ENCODE results near the gene RBP3. TPM values are rescaled to one million over a fixed set of nuclear protein-coding genes. Genes with fewer than 3 reads are reported as not detected.

Gene RBP3
- total RNA-seq, 2 experiments from 2014 or later: not detected

DNA sequence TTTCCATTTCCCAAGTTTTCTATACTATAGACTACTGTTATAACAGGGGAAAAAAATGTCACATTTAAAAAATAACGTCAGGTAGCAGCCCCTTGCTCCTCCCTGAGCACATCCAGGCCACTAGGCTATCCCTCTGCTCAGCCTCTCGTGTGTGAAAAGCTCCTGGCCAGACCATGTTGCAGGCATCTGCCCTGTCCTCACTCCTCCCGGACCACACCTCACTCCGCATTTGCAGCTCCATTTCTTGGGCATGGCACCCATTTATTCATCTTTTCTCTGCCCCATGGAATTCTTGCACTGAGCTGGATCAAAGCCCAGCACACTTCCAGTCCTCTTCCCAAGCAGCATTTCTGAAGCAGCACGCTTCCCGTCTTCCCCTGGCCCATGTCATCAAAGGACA lies 27.4 kb upstream of the RBP3 start:
- H3K4me1 Mint-ChIP-seq (ENCODE audit: low read depth): no peaks in the 10 kb centered on the region
- peaks cover 8% of the 10 kb centered on the region for H3K27me3 Mint-ChIP-seq (ENCODE audit: low read depth)
- POLR2A ChIA-PET: no interaction called here
- no peak overlapping the region for H3K27ac Mint-ChIP-seq
- CTCF ChIA-PET: no interaction called here
- DNase-seq: no peak
- H3K36me3 Mint-ChIP-seq (ENCODE audit: low read depth): no peaks in the 10 kb centered on the region
- H3K9me3 Mint-ChIP-seq (ENCODE audit: insufficient read depth): no peaks in the 10 kb centered on the region
- H3K4me3 Mint-ChIP-seq: no peak overlapping the region
- no peak for ATAC-seq

DNA sequence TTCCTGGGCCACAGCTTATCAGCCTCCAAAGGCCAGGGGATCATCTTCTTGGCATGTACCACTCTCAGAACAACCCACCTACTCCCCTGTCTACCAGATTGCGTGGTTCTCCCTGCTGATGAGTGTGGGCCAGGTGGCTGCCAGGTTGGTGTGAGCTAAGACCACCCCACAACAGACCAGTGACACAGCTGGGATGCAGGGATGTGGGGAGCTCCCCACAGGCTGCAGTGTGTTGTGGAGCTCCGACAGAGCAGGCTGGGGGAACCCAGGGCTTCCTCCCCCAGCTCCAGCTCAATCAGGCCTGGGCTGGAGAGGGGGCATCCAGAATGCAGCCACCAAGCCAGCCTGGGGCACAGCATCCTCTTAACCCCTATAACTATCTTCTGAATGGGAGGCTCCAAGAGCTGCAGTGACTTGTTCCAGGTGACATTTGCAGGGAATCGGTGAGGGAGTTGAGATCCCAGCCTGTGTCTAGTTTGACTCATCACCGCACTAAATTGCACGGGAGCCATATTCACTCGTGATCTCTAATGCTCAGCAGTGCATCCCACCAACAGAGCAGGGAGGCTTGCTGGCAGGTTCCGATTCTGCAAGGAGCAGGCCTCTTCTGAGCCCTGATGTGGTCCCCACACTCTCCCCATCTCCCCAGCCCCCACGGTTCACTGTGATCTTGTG lies 26.5 kb upstream of the RBP3 start:
- ATAC-seq (no peak), DNase-seq (no peak)
- peaks cover 8% of the 10 kb centered on the region for H3K27me3 Mint-ChIP-seq (ENCODE audit: low read depth)
- H3K4me3 Mint-ChIP-seq: no peak overlapping the region
- POLR2A ChIA-PET: no interaction called here
- no peaks in the 10 kb centered on the region for H3K4me1 Mint-ChIP-seq (ENCODE audit: low read depth)
- no peaks in the 10 kb centered on the region for H3K36me3 Mint-ChIP-seq (ENCODE audit: low read depth)
- H3K27ac Mint-ChIP-seq: no peak overlapping the region
- no peaks in the 10 kb centered on the region for H3K9me3 Mint-ChIP-seq (ENCODE audit: insufficient read depth)
- CTCF ChIA-PET: no interaction called here

DNA sequence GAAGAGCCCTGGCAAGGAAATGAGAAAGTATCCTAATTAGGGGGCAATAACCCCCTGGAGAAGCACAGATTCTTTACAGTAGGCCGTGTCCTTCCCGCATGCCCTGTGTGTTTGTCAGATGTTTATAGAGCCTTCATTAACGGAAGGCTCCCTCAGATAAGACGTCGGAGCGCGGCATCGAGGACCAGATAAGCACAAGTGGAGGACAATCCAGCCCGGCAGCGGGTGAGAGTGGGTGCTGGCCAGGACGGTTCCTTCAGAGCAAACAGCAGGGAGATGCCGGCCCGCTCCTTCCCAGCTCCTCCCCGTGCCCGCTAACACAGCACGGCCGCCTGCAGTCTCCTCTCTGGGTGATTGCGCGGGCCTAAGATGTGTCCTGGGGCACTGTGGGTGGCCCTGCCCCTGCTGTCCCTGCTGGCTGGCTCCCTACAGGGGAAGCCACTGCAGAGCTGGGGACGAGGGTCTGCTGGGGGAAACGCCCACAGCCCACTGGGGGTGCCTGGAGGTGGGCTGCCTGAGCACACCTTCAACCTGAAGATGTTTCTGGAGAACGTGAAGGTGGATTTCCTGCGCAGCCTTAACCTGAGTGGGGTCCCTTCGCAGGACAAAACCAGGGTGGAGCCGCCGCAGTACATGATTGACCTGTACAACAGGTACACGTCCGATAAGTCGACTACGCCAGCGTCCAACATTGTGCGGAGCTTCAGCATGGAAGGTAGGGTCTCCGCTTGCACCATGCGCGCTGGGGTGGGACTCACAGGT lies 25.7 kb upstream of the RBP3 start, which contains the start of gene GDF2:
Gene GDF2, plus strand, starts transcription at position 155 of the 762 bp plus-strand sequence. Its CDS starts 215 bp downstream, at position 370.
- H3K27ac Mint-ChIP-seq: no peak within 1 kb of the TSS
- H3K4me1 Mint-ChIP-seq (ENCODE audit: low read depth): no peaks in the 10 kb centered on the region
- H3K36me3 Mint-ChIP-seq (ENCODE audit: low read depth): no peaks in the 10 kb centered on the region
- H3K9me3 Mint-ChIP-seq (ENCODE audit: insufficient read depth): no peaks in the 10 kb centered on the region
- CTCF ChIA-PET: interaction anchor here (1.5 kb wide), 2 partner anchors 11 to 298 kb away, joined by 4 read pairs; no protein-coding TSS in a partner anchor
- POLR2A ChIA-PET: no interaction called here
- peaks cover 8% of the 10 kb centered on the region for H3K27me3 Mint-ChIP-seq (ENCODE audit: low read depth)
- no peak within 1 kb of the TSS for H3K4me3 Mint-ChIP-seq
- ATAC-seq: no peak
- no peak for DNase-seq

DNA sequence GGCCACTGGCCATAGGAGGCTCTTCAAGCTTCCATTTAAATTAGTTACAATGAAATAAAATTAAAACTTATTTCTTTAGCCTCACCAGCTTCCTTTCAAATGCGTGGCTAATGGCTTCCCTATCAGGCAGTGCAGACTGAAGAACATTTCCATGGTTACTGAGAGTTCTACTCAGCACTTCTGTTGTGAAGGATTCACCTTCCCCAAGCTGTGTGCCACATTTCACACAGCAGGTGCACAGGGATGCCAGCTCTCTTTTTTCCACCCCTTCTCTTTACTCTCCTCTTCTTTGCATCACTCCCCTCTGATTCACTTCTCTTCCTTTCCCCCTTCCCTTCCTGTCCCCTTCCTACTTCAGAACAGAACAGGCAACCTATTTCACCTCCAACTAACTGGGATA lies 25.1 kb upstream of the RBP3 start:
- ChIA-PET POLR2A (no interaction called here), CTCF (interaction anchor here (0.7 to 1.8 kb wide), 4 partner anchors 11 to 299 kb away, joined by 4 to 8 read pairs (median 4); no protein-coding TSS in a partner anchor)
- no peaks in the 10 kb centered on the region for H3K9me3 Mint-ChIP-seq (ENCODE audit: insufficient read depth)
- no peaks in the 10 kb centered on the region for H3K36me3 Mint-ChIP-seq (ENCODE audit: low read depth)
- no peaks in the 10 kb centered on the region for H3K4me1 Mint-ChIP-seq (ENCODE audit: low read depth)
- DNase-seq (no peak), ATAC-seq (no peak)
- no peak overlapping the region for H3K27ac Mint-ChIP-seq
- H3K27me3 Mint-ChIP-seq (ENCODE audit: low read depth): peaks cover 8% of the 10 kb centered on the region
- no peak overlapping the region for H3K4me3 Mint-ChIP-seq

DNA sequence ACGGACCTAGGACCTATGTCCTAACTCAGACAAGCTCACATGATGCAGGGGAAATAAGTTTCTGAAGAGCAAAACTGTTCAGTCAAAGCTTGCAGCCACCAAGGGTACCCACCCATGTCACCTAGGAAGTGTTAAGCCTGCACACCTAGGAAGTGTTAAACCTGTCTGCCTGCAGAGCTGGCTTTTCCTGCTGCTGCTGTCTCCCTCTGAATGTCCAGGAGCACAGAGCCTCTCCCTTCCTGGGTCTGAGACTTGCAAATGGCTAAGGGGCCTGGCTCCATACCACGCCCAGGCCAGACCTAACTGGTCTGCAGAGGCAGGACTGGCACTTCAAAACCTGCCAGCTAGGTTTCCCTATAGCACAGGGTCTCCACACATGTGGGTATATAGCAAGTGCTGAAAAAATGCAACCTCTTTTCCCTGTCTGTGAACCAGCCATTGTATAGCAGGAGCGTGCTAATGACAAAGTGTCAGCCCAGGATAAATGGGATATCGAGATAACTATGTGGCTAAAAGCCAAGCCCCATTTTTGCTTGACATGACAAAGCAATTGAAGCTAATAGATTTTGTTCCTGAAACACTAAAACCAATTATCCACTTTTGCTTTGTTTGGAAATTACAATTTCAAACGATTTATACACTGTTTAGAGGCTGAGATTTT lies 24.4 kb upstream of the RBP3 start:
- DNase-seq: no peak
- Mint-ChIP-seq H3K4me1 (ENCODE audit: low read depth) (no peaks in the 10 kb centered on the region), H3K9me3 (ENCODE audit: insufficient read depth) (no peaks in the 10 kb centered on the region), H3K27ac (no peak overlapping the region), H3K4me3 (no peak overlapping the region), H3K36me3 (ENCODE audit: low read depth) (no peaks in the 10 kb centered on the region), H3K27me3 (ENCODE audit: low read depth) (peaks cover 6% of the 10 kb centered on the region)
- POLR2A ChIA-PET: no interaction called here
- no peak for ATAC-seq
- CTCF ChIA-PET: interaction anchor here (0.7 to 1.8 kb wide), 4 partner anchors 12 to 299 kb away, joined by 4 to 8 read pairs (median 4); no protein-coding TSS in a partner anchor

DNA sequence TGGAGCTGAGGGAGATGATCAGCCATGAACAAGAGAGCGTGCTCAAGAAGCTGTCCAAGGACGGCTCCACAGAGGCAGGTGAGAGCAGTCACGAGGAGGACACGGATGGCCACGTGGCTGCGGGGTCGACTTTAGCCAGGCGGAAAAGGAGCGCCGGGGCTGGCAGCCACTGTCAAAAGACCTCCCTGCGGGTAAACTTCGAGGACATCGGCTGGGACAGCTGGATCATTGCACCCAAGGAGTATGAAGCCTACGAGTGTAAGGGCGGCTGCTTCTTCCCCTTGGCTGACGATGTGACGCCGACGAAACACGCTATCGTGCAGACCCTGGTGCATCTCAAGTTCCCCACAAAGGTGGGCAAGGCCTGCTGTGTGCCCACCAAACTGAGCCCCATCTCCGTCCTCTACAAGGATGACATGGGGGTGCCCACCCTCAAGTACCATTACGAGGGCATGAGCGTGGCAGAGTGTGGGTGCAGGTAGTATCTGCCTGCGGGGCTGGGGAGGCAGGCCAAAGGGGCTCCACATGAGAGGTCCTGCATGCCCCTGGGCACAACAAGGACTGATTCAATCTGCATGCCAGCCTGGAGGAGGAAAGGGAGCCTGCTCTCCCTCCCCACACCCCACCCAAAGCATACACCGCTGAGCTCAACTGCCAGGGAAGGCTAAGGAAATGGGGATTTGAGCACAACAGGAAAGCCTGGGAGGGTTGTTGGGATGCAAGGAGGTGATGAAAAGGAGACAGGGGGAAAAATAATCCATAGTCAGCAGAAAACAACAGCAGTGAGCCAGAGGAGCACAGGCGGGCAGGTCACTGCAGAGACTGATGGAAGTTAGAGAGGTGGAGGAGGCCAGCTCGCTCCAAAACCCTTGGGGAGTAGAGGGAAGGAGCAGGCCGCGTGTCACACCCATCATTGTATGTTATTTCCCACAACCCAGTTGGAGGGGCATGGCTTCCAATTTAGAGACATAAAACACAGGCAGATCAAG lies 22.6 kb upstream of the RBP3 start:
- POLR2A ChIA-PET: no interaction called here
- no peak overlapping the region for H3K27ac Mint-ChIP-seq
- CTCF ChIA-PET: no interaction called here
- H3K4me3 Mint-ChIP-seq: no peak overlapping the region
- no peaks in the 10 kb centered on the region for H3K36me3 Mint-ChIP-seq (ENCODE audit: low read depth)
- H3K27me3 Mint-ChIP-seq (ENCODE audit: low read depth): peaks cover 5% of the 10 kb centered on the region
- DNase-seq (no peak), ATAC-seq (no peak)
- H3K9me3 Mint-ChIP-seq (ENCODE audit: insufficient read depth): no peaks in the 10 kb centered on the region
- H3K4me1 Mint-ChIP-seq (ENCODE audit: low read depth): no peaks in the 10 kb centered on the region

DNA sequence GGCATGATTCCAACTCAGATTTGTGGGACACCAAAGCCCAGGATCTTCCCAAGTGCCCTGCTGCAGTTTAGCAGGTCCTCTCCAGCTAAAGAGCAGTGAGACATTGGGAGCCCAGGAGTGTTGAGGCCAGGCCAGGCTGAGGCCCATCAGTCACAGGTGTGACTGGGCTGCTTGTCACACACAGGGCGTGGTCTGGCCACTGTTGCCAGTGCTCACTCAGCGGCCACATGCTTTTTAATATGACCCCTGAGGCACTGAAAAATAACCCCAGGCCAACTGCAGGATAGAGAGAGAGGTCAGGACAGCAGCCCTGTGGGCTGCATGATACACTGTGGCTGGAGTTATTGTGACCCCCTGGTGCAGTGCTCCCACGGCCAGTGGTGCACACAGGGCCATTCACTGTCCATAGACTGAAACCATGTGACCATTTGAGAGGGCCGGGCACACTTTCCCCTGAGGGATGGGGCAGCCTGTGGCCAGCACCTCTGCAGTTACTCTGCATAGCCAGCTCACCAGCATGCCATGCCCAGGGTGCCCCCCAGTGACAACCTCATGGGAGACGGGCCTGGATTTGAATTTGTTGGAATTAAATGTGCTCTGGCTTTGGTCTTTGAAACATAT lies 21.7 kb upstream of the RBP3 start:
- no peaks in the 10 kb centered on the region for H3K27me3 Mint-ChIP-seq (ENCODE audit: low read depth)
- H3K4me1 Mint-ChIP-seq (ENCODE audit: low read depth): no peaks in the 10 kb centered on the region
- no peaks in the 10 kb centered on the region for H3K36me3 Mint-ChIP-seq (ENCODE audit: low read depth)
- no peak overlapping the region for H3K4me3 Mint-ChIP-seq
- no peaks in the 10 kb centered on the region for H3K9me3 Mint-ChIP-seq (ENCODE audit: insufficient read depth)
- no peak overlapping the region for H3K27ac Mint-ChIP-seq
- ChIA-PET POLR2A (no interaction called here), CTCF (no interaction called here)
- ATAC-seq (no peak), DNase-seq (no peak)

DNA sequence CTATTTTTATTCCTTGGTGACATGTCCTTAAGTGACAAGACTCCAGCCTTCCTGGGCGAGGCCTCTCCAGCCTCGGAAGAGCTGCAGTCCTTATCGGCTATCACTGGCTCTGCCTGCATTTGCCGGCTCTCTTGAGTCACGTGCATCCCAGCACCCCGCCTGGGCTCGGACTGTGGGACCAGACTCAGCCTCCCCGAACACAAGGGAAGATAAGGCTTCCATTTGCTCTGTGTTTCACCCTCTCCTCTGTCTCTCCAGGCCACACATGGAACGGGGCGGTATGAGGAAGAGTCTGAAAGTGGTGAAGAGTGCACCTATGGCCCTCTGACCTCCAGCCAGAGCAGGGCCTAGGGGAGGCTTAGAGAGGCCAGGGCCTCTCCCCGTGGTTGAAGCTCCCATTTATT lies 21.2 kb upstream of the RBP3 start:
- H3K4me1 Mint-ChIP-seq (ENCODE audit: low read depth): no peaks in the 10 kb centered on the region
- ChIA-PET POLR2A (no interaction called here), CTCF (no interaction called here)
- no peaks in the 10 kb centered on the region for H3K27me3 Mint-ChIP-seq (ENCODE audit: low read depth)
- no peak for DNase-seq
- H3K9me3 Mint-ChIP-seq (ENCODE audit: insufficient read depth): no peaks in the 10 kb centered on the region
- no peak for ATAC-seq
- H3K4me3 Mint-ChIP-seq: no peak overlapping the region
- H3K36me3 Mint-ChIP-seq (ENCODE audit: low read depth): no peaks in the 10 kb centered on the region
- H3K27ac Mint-ChIP-seq: no peak overlapping the region

DNA sequence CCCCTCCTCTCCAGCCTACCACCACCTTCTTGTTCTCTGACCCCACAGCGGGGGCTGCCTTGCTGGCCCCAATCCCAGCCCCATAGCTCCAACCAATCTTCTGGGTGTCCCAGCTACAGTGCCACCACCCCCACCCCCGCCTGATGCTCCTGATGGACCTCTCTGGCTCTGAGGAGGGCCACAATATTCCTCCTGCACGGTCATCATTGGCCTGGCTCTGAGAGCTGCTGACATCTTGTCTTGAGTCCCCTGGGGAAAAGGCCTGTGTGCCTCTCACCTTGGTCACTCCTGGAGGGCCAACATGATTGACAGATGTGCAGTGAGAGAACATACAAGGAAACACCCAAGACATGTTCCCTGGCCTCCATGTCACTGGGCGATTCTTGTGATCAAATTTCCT lies 18.3 kb upstream of the RBP3 start:
- no peak overlapping the region for H3K27ac Mint-ChIP-seq
- H3K4me3 Mint-ChIP-seq: no peak overlapping the region
- POLR2A ChIA-PET: no interaction called here
- CTCF ChIA-PET: interaction anchor here (1.2 kb wide), 1 partner anchor 281 kb away, joined by 3 read pairs; no protein-coding TSS in a partner anchor
- DNase-seq: no peak
- no peaks in the 10 kb centered on the region for H3K4me1 Mint-ChIP-seq (ENCODE audit: low read depth)
- no peaks in the 10 kb centered on the region for H3K9me3 Mint-ChIP-seq (ENCODE audit: insufficient read depth)
- H3K36me3 Mint-ChIP-seq (ENCODE audit: low read depth): no peaks in the 10 kb centered on the region
- H3K27me3 Mint-ChIP-seq (ENCODE audit: low read depth): peaks cover 2% of the 10 kb centered on the region
- ATAC-seq: no peak

DNA sequence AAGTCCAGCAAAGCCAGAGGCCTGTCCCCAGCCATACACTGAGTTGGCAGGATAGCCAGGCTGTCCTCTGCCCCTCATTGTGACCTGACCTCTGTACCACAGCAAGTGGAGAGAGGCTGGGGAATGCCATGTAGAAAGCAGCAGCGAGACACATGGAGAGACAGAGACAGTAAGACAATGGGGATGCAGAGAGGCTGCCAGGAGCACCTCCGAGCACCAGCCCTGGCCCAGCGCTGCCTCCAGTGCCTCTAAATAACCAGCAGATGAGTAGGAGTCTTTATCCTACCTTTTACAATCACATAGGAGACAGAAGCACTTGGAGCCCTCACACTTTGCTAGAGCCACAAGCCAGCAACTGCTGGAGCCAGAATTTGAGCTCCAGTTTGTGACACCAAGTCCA lies 17.8 kb upstream of the RBP3 start:
- H3K27me3 Mint-ChIP-seq (ENCODE audit: low read depth): peaks cover 2% of the 10 kb centered on the region
- DNase-seq (no peak), ATAC-seq (no peak)
- ChIA-PET POLR2A (no interaction called here), CTCF (interaction anchor here (1.2 kb wide), 1 partner anchor 282 kb away, joined by 3 read pairs; no protein-coding TSS in a partner anchor)
- H3K9me3 Mint-ChIP-seq (ENCODE audit: insufficient read depth): no peaks in the 10 kb centered on the region
- H3K4me3 Mint-ChIP-seq: no peak overlapping the region
- no peaks in the 10 kb centered on the region for H3K36me3 Mint-ChIP-seq (ENCODE audit: low read depth)
- no peak overlapping the region for H3K27ac Mint-ChIP-seq
- H3K4me1 Mint-ChIP-seq (ENCODE audit: low read depth): no peaks in the 10 kb centered on the region

DNA sequence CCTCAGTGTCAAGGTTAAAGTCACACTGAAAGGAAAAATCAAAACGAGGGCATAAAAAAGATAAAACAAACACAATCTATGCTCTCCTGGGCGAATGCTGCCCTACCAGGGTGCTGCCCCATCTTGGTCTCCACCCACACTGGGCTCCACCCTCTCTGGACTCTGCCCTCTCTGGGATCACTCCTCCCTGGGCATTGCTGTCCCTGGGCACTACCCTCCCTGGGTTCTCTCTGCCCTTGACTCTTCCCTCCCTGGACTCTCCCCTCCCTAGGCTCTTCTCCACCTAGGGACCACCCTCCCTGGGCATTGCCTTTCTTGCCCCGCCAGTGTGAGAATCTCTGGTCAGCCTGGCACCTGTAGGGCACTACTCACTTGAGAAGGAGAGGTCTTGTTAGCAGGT lies 17.4 kb upstream of the RBP3 start:
- DNase-seq (no peak), ATAC-seq (no peak)
- no peaks in the 10 kb centered on the region for H3K9me3 Mint-ChIP-seq (ENCODE audit: insufficient read depth)
- POLR2A ChIA-PET: no interaction called here
- CTCF ChIA-PET: no interaction called here
- peaks cover 2% of the 10 kb centered on the region for H3K27me3 Mint-ChIP-seq (ENCODE audit: low read depth)
- H3K36me3 Mint-ChIP-seq (ENCODE audit: low read depth): no peaks in the 10 kb centered on the region
- no peak overlapping the region for H3K4me3 Mint-ChIP-seq
- no peak overlapping the region for H3K27ac Mint-ChIP-seq
- no peaks in the 10 kb centered on the region for H3K4me1 Mint-ChIP-seq (ENCODE audit: low read depth)
